HepG2 (cell line): Measurements from ENCODE around the gene ARMC5. TPM values are rescaled to one million over a fixed set of nuclear protein-coding genes. Genes with fewer than 3 reads are reported as not detected.

Experiments used
- DNMT3B ChIP-seq: conservative IDR thresholded peaks from 2 replicates; pipeline ENCODE4 v1.6.1; 2016; ENCODE audit warnings: missing biosample characterization, control low read depth
- FOSL2 ChIP-seq: sonication (generic); formaldehyde crosslinking; IDR thresholded peaks from 2 replicates; pipeline ENCODE4 v1.4.0; 2020; ENCODE audit warnings: missing genetic modification reagents
- GATAD1 ChIP-seq: IDR thresholded peaks from 2 replicates; pipeline ENCODE4 v1.6.1; 2016; ENCODE audit warnings: missing genetic modification reagents, missing compliant biosample characterization
- KDM6A ChIP-seq: IDR thresholded peaks from 2 replicates; pipeline ENCODE4 v1.6.1; 2016; ENCODE audit warnings: low read depth
- NONO ChIP-seq, 2 experiments: fragments of 450-650 bp in 1 of 2; sonication (generic) in 1 of 2; formaldehyde crosslinking in 1 of 2; IDR thresholded peaks in 1 of 2; conservative IDR thresholded peaks in 1 of 2; 2 replicates each; pipeline versions ENCODE4 v1.6.1 to v1.8.0; 2017 to 2022; ENCODE audit warnings: mild to moderate bottlenecking in 1 of 2, missing genetic modification reagents in 1 of 2, moderate library complexity in 1 of 2
- RBFOX2 ChIP-seq: fragments of 200-400 bp; formaldehyde crosslinking; IDR thresholded peaks from 2 replicates; pipeline ENCODE4 v1.6.1; 2017; ENCODE audit warnings: low read depth, mild to moderate bottlenecking, low read length
- XBP1 ChIP-seq: sonication (generic); formaldehyde crosslinking; IDR thresholded peaks from 2 replicates; pipeline ENCODE4 v1.5.0; 2020; ENCODE audit warnings: missing genetic modification reagents
- ZNF232 ChIP-seq: sonication (generic); formaldehyde crosslinking; IDR thresholded peaks from 2 replicates; pipeline ENCODE4 v1.4.0; 2020; ENCODE audit warnings: missing genetic modification reagents, borderline replicate concordance
- ZNF251 ChIP-seq: sonication (generic); formaldehyde crosslinking; IDR thresholded peaks from 2 replicates; pipeline ENCODE4 v1.9.0; 2021; ENCODE audit warnings: mild to moderate bottlenecking, missing genetic modification reagents
- polyA plus RNA-seq, 8 experiments: library from polyadenylated mRNA; depleted of rRNA in 3 of 8; stranded (reverse) in 7 of 8; unstranded in 1 of 8; fragments of >200 nt; fragmentation: Illumina TruSeq in 4 of 8; extraction: Trizol in 4 of 8; gene quantifications; 2 replicates each; pipeline versions ENCODE4 v1.2.1 to v1.2.3, GENCODE V29; 2011 to 2016; ENCODE audit warnings: low read depth in 4 of 8, missing spikeins in 1 of 8, mixed read lengths in 1 of 8; ENCODE audit not compliant: insufficient read depth in 1 of 8
- total RNA-seq, 5 experiments: library from RNA; depleted of rRNA; stranded (reverse); fragments of >200 nt; fragmentation: Illumina TruSeq; extraction: Trizol; gene quantifications; 2 replicates each; pipeline ENCODE4 v1.2.3, GENCODE V29; 2016; ENCODE audit warnings: low read depth in 1 of 5
- TF ChIP-seq, protein P1 (sequence below): sonication (generic); formaldehyde crosslinking; IDR thresholded peaks from 2 replicates; pipeline ENCODE4 v1.4.0; 2020; ENCODE audit warnings: missing genetic modification reagents
- TF ChIP-seq, protein P2 (sequence below): sonication (generic); formaldehyde crosslinking; IDR thresholded peaks from 2 replicates; pipeline ENCODE4 v1.4.0; 2020; ENCODE audit warnings: mild to moderate bottlenecking, missing genetic modification reagents

Gene ARMC5
- total and polyA plus RNA-seq, 2 of the 13 experiments (the other 11 are each of a cell fraction or from before 2014, with no cell fraction given), result 10.8 to 22.3 TPM

DNA sequence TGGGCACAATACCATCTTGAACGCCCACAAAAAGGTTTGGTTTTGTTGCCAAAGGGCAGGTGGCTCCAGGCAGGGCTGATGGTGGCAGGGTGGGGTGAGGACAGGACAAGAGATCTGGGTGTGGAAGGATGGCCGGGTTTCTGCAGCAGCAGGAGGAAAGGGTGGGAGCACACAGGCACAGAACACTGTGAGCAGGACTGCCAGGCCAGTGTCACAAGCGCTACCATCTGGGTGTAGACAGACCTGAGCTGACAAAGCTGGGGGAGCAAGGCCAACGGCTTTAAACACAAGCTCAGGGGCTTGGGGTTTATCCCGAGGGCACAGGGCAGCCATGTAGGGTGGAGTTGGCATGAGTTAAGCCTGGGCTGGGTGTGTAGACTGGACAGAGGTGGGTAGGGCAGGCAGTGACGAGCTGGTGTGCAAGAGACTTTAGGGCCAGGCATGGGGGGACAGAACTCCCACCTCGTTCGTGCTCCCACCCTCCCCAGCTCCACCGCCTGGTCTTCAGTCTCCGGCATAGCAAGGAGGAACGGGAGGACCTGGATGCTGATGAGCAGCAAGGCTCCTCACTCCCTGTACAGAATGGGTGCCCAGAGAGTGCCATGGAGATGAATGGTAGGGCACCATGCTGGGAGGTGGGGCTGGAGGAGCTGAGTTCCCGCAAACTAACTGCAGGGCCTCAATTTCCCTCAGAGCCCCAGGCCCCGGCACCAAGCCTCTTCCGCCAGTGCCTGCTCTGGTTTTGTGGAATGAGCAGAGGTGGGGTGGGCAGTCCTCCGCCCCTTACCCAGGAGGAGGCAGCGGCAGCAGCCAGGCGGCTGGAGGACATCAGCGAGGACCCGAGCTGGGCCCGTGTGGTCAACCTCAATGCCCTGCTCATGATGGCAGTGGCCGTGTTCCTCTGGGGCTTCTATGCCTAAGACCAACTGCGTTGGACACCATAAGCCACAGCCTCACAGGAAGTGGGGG, 30.6 kb downstream of the ARMC5 start (continued):
- TF ChIP-seq, protein P1, sequence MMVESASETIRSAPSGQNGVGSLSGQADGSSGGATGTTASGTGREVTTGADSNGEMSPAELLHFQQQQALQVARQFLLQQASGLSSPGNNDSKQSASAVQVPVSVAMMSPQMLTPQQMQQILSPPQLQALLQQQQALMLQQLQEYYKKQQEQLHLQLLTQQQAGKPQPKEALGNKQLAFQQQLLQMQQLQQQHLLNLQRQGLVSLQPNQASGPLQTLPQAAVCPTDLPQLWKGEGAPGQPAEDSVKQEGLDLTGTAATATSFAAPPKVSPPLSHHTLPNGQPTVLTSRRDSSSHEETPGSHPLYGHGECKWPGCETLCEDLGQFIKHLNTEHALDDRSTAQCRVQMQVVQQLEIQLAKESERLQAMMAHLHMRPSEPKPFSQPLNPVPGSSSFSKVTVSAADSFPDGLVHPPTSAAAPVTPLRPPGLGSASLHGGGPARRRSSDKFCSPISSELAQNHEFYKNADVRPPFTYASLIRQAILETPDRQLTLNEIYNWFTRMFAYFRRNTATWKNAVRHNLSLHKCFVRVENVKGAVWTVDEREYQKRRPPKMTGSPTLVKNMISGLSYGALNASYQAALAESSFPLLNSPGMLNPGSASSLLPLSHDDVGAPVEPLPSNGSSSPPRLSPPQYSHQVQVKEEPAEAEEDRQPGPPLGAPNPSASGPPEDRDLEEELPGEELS, result no peak
- no peak for TF ChIP-seq ZNF232 (CRISPR knock-in tag)
- 0 out of 2 replicates have a peak, but pooled peaks have one; percentile 30 for TF ChIP-seq RBFOX2
- TF ChIP-seq GATAD1 (CRISPR knock-in tag), result no peak
- TF ChIP-seq FOSL2 (CRISPR knock-in tag), result no peak
- TF ChIP-seq XBP1, result no peak
- no peak for TF ChIP-seq NONO (IDR thresholded peaks at IDR 0.05)
- no peak for TF ChIP-seq NONO (CRISPR knock-in tag; conservative IDR thresholded peaks at IDR 0.05)
- TF ChIP-seq DNMT3B (CRISPR knock-in tag), result no peak
- TF ChIP-seq ZNF251 (CRISPR knock-in tag), result no peak
- no peak for TF ChIP-seq KDM6A
- TF ChIP-seq, protein P2, sequence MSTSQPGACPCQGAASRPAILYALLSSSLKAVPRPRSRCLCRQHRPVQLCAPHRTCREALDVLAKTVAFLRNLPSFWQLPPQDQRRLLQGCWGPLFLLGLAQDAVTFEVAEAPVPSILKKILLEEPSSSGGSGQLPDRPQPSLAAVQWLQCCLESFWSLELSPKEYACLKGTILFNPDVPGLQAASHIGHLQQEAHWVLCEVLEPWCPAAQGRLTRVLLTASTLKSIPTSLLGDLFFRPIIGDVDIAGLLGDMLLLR (CRISPR knock-in tag), result no peak
